ENCODE measurements around the gene RNASE9.
"Not testable (repeated sequence)": the region's sequence is repeated elsewhere in the genome, so short reads cannot be mapped to it uniquely, and the experiment has no call there.

RNASE9 gene

DNA sequence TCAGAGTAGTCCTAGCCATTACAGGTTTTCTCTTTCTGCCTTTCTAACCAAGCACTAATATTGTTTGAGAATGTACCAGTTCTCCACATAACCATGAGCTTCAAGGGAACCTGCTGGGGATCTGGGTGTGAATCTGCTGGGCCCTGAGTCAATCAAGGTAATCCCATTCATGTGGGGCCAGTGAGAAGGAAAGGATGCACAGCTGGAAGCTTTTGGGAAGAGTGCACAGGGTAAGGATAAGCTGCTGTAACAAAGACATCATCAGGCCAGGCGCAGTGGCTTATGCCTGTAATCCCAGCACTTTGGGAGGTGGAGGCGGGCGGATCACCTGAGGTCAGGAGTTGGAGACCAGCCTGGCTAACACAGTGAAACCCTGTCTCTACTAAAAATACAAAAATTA lies 34.9 kb upstream of the RNASE9 start:
- not testable (repeated sequence) for H2BK12ac ChIP-seq (ENCODE audit: low read length in 2 of 2); H4K91ac ChIP-seq (ENCODE audit: low read length); H3K4ac ChIP-seq (ENCODE audit: low read depth in 1 of 2, low read length in 2 of 2); H2BK120ac ChIP-seq (ENCODE audit: low read depth, low read length); H3K36me3 ChIP-seq (ENCODE audit: control insufficient read depth in 1 of 2, insufficient read depth in 2 of 2, low read depth in 1 of 2, low read length in 2 of 2); H3K9ac ChIP-seq (ENCODE audit: low read length); H3K4me1 ChIP-seq (ENCODE audit: control insufficient read depth, insufficient read depth, low read depth, low read length); H3K14ac ChIP-seq (ENCODE audit: low read length in 2 of 2); H2BK15ac ChIP-seq (ENCODE audit: low read depth, poor library complexity, severe bottlenecking); H2AFZ ChIP-seq (ENCODE audit: low read depth, low read length); H2BK5ac ChIP-seq (ENCODE audit: low read depth, low read length, poor library complexity, severe bottlenecking); H3K4me2 ChIP-seq (ENCODE audit: low read length, poor library complexity, severe bottlenecking); H3K23ac ChIP-seq (ENCODE audit: low read length in 2 of 2); H2AK5ac ChIP-seq (ENCODE audit: low read length, severe bottlenecking); H4K8ac ChIP-seq (ENCODE audit: low read length); H3K9me3 ChIP-seq (ENCODE audit: control insufficient read depth, low read length); H3K18ac ChIP-seq (ENCODE audit: low read depth in 1 of 2, low read length in 2 of 2); H3K4me3 ChIP-seq (ENCODE audit: insufficient read depth in 1 of 2, low read depth in 1 of 2, low read length in 2 of 2); DNase-seq; H3K27ac ChIP-seq (ENCODE audit: low read length, poor library complexity, severe bottlenecking); H3K79me1 ChIP-seq (replicated peaks; ENCODE audit: low read length, poor library complexity, severe bottlenecking)
- whole genome bisulfite sequencing, result 86% methylated on average over 3 of the region's 3 CpGs
- peaks cover 5 to 22% of the 10 kb centered on the region in 2 experiments for H3K27me3 ChIP-seq (ENCODE audit: control insufficient read depth in 1 of 2, insufficient read depth in 1 of 2, low read length in 2 of 2)

DNA sequence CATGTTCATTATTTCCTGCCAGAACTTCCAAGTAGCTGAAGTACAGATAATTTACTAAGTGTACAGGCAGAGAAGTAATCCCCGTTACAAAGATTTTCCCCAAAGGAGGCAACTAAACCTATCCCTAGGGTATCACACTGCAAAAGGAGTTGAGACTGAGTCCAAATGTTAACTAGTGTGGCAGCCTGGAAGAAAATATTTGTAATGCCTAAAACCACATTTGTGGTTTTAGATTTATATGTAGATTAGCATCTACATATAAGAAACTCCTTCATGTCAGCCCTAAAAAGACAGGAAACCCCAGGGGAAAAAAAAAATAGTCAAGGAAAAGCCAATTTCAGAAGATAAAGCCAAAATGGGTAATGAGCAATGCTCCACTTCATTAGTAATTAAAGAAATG lies 31.7 kb upstream of the RNASE9 start:
- peak overlapping the region in 1 of 2 experiments; percentile 19 for H3K4me3 ChIP-seq (ENCODE audit: insufficient read depth in 1 of 2, low read depth in 1 of 2, low read length in 2 of 2)
- no peak overlapping the region for H3K18ac ChIP-seq (ENCODE audit: low read depth in 1 of 2, low read length in 2 of 2)
- no peak overlapping the region for H2BK5ac ChIP-seq (ENCODE audit: low read depth, low read length, poor library complexity, severe bottlenecking)
- no peak overlapping the region for H2AK5ac ChIP-seq (ENCODE audit: low read length, severe bottlenecking)
- H2BK15ac ChIP-seq (ENCODE audit: low read depth, poor library complexity, severe bottlenecking), result no peak overlapping the region
- no peak overlapping the region for H2AFZ ChIP-seq (ENCODE audit: low read depth, low read length)
- no peak overlapping the region for H2BK12ac ChIP-seq (ENCODE audit: low read length in 2 of 2)
- H4K91ac ChIP-seq (ENCODE audit: low read length), result no peak overlapping the region
- no peak overlapping the region for H3K4me2 ChIP-seq (ENCODE audit: low read length, poor library complexity, severe bottlenecking)
- H3K27ac ChIP-seq (ENCODE audit: low read length, poor library complexity, severe bottlenecking), result no peak overlapping the region
- H3K27me3 ChIP-seq (ENCODE audit: control insufficient read depth in 1 of 2, insufficient read depth in 1 of 2, low read length in 2 of 2), result peaks cover 0 to 29% of the 10 kb centered on the region in 2 experiments
- H3K9ac ChIP-seq (ENCODE audit: low read length), result no peak overlapping the region
- no peak overlapping the region for H3K14ac ChIP-seq (ENCODE audit: low read length in 2 of 2)
- DNase-seq, result no peak
- H4K8ac ChIP-seq (ENCODE audit: low read length), result no peak overlapping the region
- no peak overlapping the region for H3K4ac ChIP-seq (ENCODE audit: low read depth in 1 of 2, low read length in 2 of 2)
- H3K36me3 ChIP-seq (ENCODE audit: control insufficient read depth in 1 of 2, insufficient read depth in 2 of 2, low read depth in 1 of 2, low read length in 2 of 2), result no peaks in the 10 kb centered on the region
- no peak overlapping the region for H2BK120ac ChIP-seq (ENCODE audit: low read depth, low read length)
- no peaks in the 10 kb centered on the region for H3K9me3 ChIP-seq (ENCODE audit: control insufficient read depth, low read length)
- WGBS, result no CpG with 5 or more reads among the region's 1 CpG
- H3K23ac ChIP-seq (ENCODE audit: low read length in 2 of 2), result no peak overlapping the region
- H3K4me1 ChIP-seq (ENCODE audit: control insufficient read depth, insufficient read depth, low read depth, low read length), result no peaks in the 10 kb centered on the region
- no peaks in the 10 kb centered on the region for H3K79me1 ChIP-seq (replicated peaks; ENCODE audit: low read length, poor library complexity, severe bottlenecking)

GRCh38 chr14:20591235-20591634 lies 30.4 kb upstream of the RNASE9 start, which contains the start of gene RNASE12:
RNASE12 (minus strand) TSS chr14:20591376; CDS start chr14:20590723, 653 bp downstream.
- Histone ChIP-seq H3K4me2 (ENCODE audit: low read length, poor library complexity, severe bottlenecking) (no peak within 1 kb of the TSS), H2BK15ac (ENCODE audit: low read depth, poor library complexity, severe bottlenecking) (no peak within 1 kb of the TSS), H3K9ac (ENCODE audit: low read length) (no peak within 1 kb of the TSS), H2AK5ac (ENCODE audit: low read length, severe bottlenecking) (no peak within 1 kb of the TSS), H3K79me1 (replicated peaks; ENCODE audit: low read length, poor library complexity, severe bottlenecking) (no peaks in the 10 kb centered on the region), H2BK120ac (ENCODE audit: low read depth, low read length) (no peak within 1 kb of the TSS), H4K91ac (ENCODE audit: low read length) (no peak within 1 kb of the TSS), H2AFZ (ENCODE audit: low read depth, low read length) (no peak within 1 kb of the TSS), H3K4me1 (ENCODE audit: control insufficient read depth, insufficient read depth, low read depth, low read length) (no peaks in the 10 kb centered on the region), H3K4ac (ENCODE audit: low read depth in 1 of 2, low read length in 2 of 2) (no peak within 1 kb of the TSS), H3K14ac (ENCODE audit: low read length in 2 of 2) (no peak within 1 kb of the TSS), H3K18ac (ENCODE audit: low read depth in 1 of 2, low read length in 2 of 2) (no peak within 1 kb of the TSS), H4K8ac (ENCODE audit: low read length) (no peak within 1 kb of the TSS), H3K36me3 (ENCODE audit: control insufficient read depth in 1 of 2, insufficient read depth in 2 of 2, low read depth in 1 of 2, low read length in 2 of 2) (no peaks in the 10 kb centered on the region), H3K23ac (ENCODE audit: low read length in 2 of 2) (no peak within 1 kb of the TSS), H2BK5ac (ENCODE audit: low read depth, low read length, poor library complexity, severe bottlenecking) (no peak within 1 kb of the TSS), H2BK12ac (ENCODE audit: low read length in 2 of 2) (no peak within 1 kb of the TSS), H3K27ac (ENCODE audit: low read length, poor library complexity, severe bottlenecking) (no peak within 1 kb of the TSS), H3K27me3 (ENCODE audit: control insufficient read depth in 1 of 2, insufficient read depth in 1 of 2, low read length in 2 of 2) (peaks cover 0 to 39% of the 10 kb centered on the region in 2 experiments), H3K4me3 (ENCODE audit: insufficient read depth in 1 of 2, low read depth in 1 of 2, low read length in 2 of 2) (peak within 1 kb of the TSS in 1 of 2 experiments; percentile 19), H3K9me3 (ENCODE audit: control insufficient read depth, low read length) (no peaks in the 10 kb centered on the region)
- WGBS, result 56% methylated on average over 4 of the region's 4 CpGs
- DNase-seq, result no peak

GRCh38 chr14:20587489-20588154 lies 26.8 kb upstream of the RNASE9 start, which contains the start of gene RNASE11:
RNASE11 (minus strand) TSS chr14:20588001.
- Histone ChIP-seq H3K14ac (ENCODE audit: low read length in 2 of 2) (no peak within 1 kb of the TSS), H2AK5ac (ENCODE audit: low read length, severe bottlenecking) (no peak within 1 kb of the TSS), H2AFZ (ENCODE audit: low read depth, low read length) (no peak within 1 kb of the TSS), H3K9ac (ENCODE audit: low read length) (no peak within 1 kb of the TSS), H2BK15ac (ENCODE audit: low read depth, poor library complexity, severe bottlenecking) (no peak within 1 kb of the TSS), H3K23ac (ENCODE audit: low read length in 2 of 2) (no peak within 1 kb of the TSS), H3K9me3 (ENCODE audit: control insufficient read depth, low read length) (no peaks in the 10 kb centered on the region), H3K18ac (ENCODE audit: low read depth in 1 of 2, low read length in 2 of 2) (no peak within 1 kb of the TSS), H3K4me2 (ENCODE audit: low read length, poor library complexity, severe bottlenecking) (no peak within 1 kb of the TSS), H3K4ac (ENCODE audit: low read depth in 1 of 2, low read length in 2 of 2) (no peak within 1 kb of the TSS), H2BK120ac (ENCODE audit: low read depth, low read length) (no peak within 1 kb of the TSS), H3K36me3 (ENCODE audit: control insufficient read depth in 1 of 2, insufficient read depth in 2 of 2, low read depth in 1 of 2, low read length in 2 of 2) (no peaks in the 10 kb centered on the region), H2BK5ac (ENCODE audit: low read depth, low read length, poor library complexity, severe bottlenecking) (no peak within 1 kb of the TSS), H4K91ac (ENCODE audit: low read length) (no peak within 1 kb of the TSS), H3K4me3 (ENCODE audit: insufficient read depth in 1 of 2, low read depth in 1 of 2, low read length in 2 of 2) (no peak within 1 kb of the TSS), H3K27ac (ENCODE audit: low read length, poor library complexity, severe bottlenecking) (no peak within 1 kb of the TSS), H3K4me1 (ENCODE audit: control insufficient read depth, insufficient read depth, low read depth, low read length) (no peaks in the 10 kb centered on the region), H2BK12ac (ENCODE audit: low read length in 2 of 2) (no peak within 1 kb of the TSS), H3K27me3 (ENCODE audit: control insufficient read depth in 1 of 2, insufficient read depth in 1 of 2, low read length in 2 of 2) (peaks cover 0 to 71% of the 10 kb centered on the region in 2 experiments), H4K8ac (ENCODE audit: low read length) (no peak within 1 kb of the TSS), H3K79me1 (replicated peaks; ENCODE audit: low read length, poor library complexity, severe bottlenecking) (no peaks in the 10 kb centered on the region)
- DNase-seq, result no peak
- 80% methylated on average over 6 of the region's 6 CpGs for WGBS
